Panc1 (cell line): ENCODE results near the gene DDIAS.

ENCODE experiments used
- POLR2AphosphoS5 ChIP-seq: IDR thresholded peaks from 2 replicates; pipeline ENCODE4 v1.6.1; 2012; ENCODE audit warnings: mild to moderate bottlenecking, low read depth, low read length, moderate library complexity
- SIN3A ChIP-seq: IDR thresholded peaks from 2 replicates; pipeline ENCODE4 v1.6.1; 2012; ENCODE audit warnings: low read depth, mild to moderate bottlenecking, low read length, moderate library complexity, borderline replicate concordance; ENCODE audit not compliant: insufficient read depth
- TF ChIP-seq, protein P1 (sequence below): fragments of 450-650 bp; IDR thresholded peaks from 2 replicates; pipeline ENCODE4 v1.5.1; 2017; ENCODE audit warnings: mild to moderate bottlenecking

DNA sequence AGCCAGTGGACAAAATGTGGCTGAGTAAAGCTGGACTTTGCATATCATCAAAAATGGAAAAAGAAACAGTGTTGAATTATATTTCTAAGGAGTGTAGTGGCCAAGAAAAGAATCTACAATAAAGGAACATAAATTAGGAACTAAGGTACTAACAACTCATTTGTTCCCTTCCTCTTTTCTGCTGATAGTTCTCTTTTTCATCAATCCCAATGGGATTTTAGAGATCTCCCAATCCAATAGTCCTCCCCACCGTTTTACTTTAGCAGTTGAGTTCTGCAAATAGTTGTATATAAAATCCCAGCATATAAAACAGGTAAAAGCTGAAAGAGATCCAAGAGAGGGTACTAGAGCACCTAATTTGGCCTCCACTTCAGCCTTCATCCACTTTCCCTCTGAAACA, 3.3 kb upstream of the DDIAS start:
- TF ChIP-seq, protein P1, sequence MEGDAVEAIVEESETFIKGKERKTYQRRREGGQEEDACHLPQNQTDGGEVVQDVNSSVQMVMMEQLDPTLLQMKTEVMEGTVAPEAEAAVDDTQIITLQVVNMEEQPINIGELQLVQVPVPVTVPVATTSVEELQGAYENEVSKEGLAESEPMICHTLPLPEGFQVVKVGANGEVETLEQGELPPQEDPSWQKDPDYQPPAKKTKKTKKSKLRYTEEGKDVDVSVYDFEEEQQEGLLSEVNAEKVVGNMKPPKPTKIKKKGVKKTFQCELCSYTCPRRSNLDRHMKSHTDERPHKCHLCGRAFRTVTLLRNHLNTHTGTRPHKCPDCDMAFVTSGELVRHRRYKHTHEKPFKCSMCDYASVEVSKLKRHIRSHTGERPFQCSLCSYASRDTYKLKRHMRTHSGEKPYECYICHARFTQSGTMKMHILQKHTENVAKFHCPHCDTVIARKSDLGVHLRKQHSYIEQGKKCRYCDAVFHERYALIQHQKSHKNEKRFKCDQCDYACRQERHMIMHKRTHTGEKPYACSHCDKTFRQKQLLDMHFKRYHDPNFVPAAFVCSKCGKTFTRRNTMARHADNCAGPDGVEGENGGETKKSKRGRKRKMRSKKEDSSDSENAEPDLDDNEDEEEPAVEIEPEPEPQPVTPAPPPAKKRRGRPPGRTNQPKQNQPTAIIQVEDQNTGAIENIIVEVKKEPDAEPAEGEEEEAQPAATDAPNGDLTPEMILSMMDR: no peak
- no peak for TF ChIP-seq POLR2AphosphoS5
- TF ChIP-seq SIN3A: no peak
